KMS-11 (cell line): ENCODE data around the gene VAV3.

Experiments
- H2AFZ ChIP-seq: fragments of 200-600 bp; sonication (generic); 2 replicates; pipeline ENCODE4 v1.6.1; 2016; ENCODE audit warnings: antibody characterized with exemption, mixed run types, low read depth
- H3K27ac ChIP-seq: fragments of 200-600 bp; sonication (generic); 2 replicates; pipeline ENCODE4 v1.6.1; 2016; ENCODE audit warnings: mild to moderate bottlenecking, mixed run types
- H3K27me3 ChIP-seq: fragments of 200-600 bp; sonication (generic); 2 replicates; pipeline ENCODE4 v1.6.1; 2017; ENCODE audit warnings: mild to moderate bottlenecking, low read depth, mixed run types, moderate library complexity; ENCODE audit not compliant: insufficient read depth
- H3K36me3 ChIP-seq: fragments of 200-600 bp; sonication (generic); 2 replicates; pipeline ENCODE4 v1.6.1; 2017; ENCODE audit warnings: mild to moderate bottlenecking, mixed run types; ENCODE audit not compliant: insufficient read depth
- H3K4me1 ChIP-seq: fragments of 200-600 bp; sonication (generic); 2 replicates; pipeline ENCODE4 v1.6.1; 2016; ENCODE audit warnings: mild to moderate bottlenecking, low read depth, mixed run types; ENCODE audit not compliant: poor library complexity, severe bottlenecking
- H3K4me2 ChIP-seq: fragments of 200-600 bp; sonication (generic); 2 replicates; pipeline ENCODE4 v1.7.0; 2016; ENCODE audit warnings: mild to moderate bottlenecking, mixed run types
- H3K4me3 ChIP-seq: fragments of 200-600 bp; sonication (generic); IDR thresholded peaks from 2 replicates; pipeline ENCODE4 v1.6.1; 2017; ENCODE audit warnings: low read depth, low read length, mixed read lengths; ENCODE audit not compliant: insufficient read depth
- H3K79me2 ChIP-seq: fragments of 200-600 bp; sonication (generic); 2 replicates; pipeline ENCODE4 v1.6.1; 2016; ENCODE audit warnings: low read depth, mixed run types; ENCODE audit not compliant: insufficient read depth
- H3K9ac ChIP-seq: fragments of 200-600 bp; sonication (generic); 2 replicates; pipeline ENCODE4 v1.6.1; 2016; ENCODE audit warnings: mild to moderate bottlenecking, mixed run types
- H4K20me1 ChIP-seq: fragments of 200-600 bp; sonication (generic); 2 replicates; pipeline ENCODE4 v1.6.1; 2016; ENCODE audit warnings: mild to moderate bottlenecking, mixed run types; ENCODE audit not compliant: insufficient read depth
- TF ChIP-seq, protein P1 (sequence below): fragments of 200-600 bp; sonication (generic); conservative IDR thresholded peaks from 2 replicates; pipeline ENCODE4 v1.6.1; 2017; ENCODE audit warnings: low read depth, mild to moderate bottlenecking, antibody characterized with exemption, low read length, moderate library complexity, mixed read lengths

VAV3 gene

DNA sequence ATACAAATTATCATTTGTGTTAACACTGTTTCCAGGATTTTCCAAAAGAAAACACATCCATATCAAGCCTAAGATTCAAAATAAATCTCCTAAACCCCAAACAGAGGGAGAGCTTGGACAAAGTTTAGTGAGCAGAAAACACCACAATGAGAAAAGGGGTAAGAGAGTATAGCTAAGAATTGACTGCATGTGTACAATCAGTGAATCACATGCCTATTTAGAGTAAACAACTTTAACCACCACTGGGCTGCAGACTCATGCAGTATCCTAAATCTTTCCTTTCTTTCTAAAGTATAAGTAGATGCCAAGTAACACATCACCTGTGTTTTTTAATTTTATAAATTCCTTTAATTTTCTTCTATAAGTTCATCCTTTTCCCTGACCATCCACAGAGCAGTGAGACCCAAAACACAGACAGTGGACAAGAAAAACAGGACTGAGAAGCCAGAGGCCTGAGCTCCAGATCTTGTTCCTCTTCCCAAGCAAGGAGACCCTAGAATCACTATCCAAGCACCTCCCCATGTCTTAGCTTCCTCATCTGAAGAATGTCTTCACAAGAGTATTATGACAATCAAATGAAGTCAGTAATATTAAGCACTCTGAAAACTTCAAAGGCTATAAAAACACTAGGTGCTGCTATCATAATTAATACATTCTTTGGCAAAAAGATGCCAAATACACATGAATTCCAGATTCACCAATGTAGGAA, 93.1 kb downstream of the VAV3 start:
- no peaks in the 10 kb centered on the region for H3K4me1 ChIP-seq
- no peaks in the 10 kb centered on the region for H4K20me1 ChIP-seq
- H3K4me3 ChIP-seq: no peak overlapping the region
- no peak overlapping the region for H3K4me2 ChIP-seq
- H2AFZ ChIP-seq: no peak overlapping the region
- no peaks in the 10 kb centered on the region for H3K27me3 ChIP-seq
- TF ChIP-seq, protein P1, sequence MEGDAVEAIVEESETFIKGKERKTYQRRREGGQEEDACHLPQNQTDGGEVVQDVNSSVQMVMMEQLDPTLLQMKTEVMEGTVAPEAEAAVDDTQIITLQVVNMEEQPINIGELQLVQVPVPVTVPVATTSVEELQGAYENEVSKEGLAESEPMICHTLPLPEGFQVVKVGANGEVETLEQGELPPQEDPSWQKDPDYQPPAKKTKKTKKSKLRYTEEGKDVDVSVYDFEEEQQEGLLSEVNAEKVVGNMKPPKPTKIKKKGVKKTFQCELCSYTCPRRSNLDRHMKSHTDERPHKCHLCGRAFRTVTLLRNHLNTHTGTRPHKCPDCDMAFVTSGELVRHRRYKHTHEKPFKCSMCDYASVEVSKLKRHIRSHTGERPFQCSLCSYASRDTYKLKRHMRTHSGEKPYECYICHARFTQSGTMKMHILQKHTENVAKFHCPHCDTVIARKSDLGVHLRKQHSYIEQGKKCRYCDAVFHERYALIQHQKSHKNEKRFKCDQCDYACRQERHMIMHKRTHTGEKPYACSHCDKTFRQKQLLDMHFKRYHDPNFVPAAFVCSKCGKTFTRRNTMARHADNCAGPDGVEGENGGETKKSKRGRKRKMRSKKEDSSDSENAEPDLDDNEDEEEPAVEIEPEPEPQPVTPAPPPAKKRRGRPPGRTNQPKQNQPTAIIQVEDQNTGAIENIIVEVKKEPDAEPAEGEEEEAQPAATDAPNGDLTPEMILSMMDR: no peak
- no peak overlapping the region for H3K27ac ChIP-seq
- no peaks in the 10 kb centered on the region for H3K36me3 ChIP-seq
- no peaks in the 10 kb centered on the region for H3K79me2 ChIP-seq
- no peak overlapping the region for H3K9ac ChIP-seq

DNA sequence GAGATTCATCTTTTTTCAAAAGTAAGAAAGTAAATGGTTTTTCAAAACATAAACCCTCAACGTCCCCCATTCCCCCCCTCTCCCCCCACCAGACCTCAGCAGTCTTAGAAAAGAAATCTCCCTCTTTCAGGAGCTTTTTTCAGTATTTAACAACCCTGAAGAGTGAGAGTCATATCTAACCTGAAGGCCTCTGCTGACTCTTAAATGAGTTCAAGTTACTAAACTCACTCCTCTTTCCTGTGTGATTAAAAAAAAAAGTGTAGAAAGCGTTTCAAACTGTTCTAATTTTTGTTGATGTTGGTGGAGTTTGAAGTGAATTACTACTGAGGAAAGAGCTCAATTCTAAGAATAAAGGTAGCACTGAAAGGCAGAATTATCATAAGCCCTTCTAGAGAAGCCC, 93.7 kb downstream of the VAV3 start:
- Histone ChIP-seq H3K9ac (no peak overlapping the region), H3K4me3 (no peak overlapping the region), H2AFZ (no peak overlapping the region), H3K4me1 (no peaks in the 10 kb centered on the region), H3K27ac (no peak overlapping the region), H3K36me3 (no peaks in the 10 kb centered on the region), H3K4me2 (no peak overlapping the region), H3K79me2 (no peaks in the 10 kb centered on the region), H4K20me1 (no peaks in the 10 kb centered on the region), H3K27me3 (no peaks in the 10 kb centered on the region)
- TF ChIP-seq, protein P1: no peak

DNA sequence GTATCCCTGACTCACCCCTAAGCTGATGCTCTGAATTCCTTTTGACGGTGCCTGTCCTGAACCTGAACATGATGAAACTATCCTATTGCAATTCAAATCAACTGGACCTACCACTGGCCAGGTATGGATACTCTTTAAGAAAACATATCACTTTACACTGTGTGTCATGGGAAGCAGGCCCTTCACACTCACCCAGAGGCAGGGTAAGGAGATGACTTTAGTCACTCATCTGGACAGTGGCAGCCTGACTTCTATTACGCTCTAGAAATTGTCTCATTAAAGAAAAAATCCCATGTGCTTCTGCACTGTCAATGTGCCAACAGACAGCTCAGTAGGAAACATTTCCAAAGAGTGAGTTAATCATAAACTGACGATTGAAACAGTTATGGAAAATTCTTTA, 94.3 kb downstream of the VAV3 start:
- no peaks in the 10 kb centered on the region for H4K20me1 ChIP-seq
- no peak overlapping the region for H3K27ac ChIP-seq
- H2AFZ ChIP-seq: no peak overlapping the region
- H3K9ac ChIP-seq: no peak overlapping the region
- no peak overlapping the region for H3K4me2 ChIP-seq
- no peaks in the 10 kb centered on the region for H3K27me3 ChIP-seq
- no peaks in the 10 kb centered on the region for H3K36me3 ChIP-seq
- TF ChIP-seq, protein P1: no peak
- H3K4me3 ChIP-seq: no peak overlapping the region
- H3K79me2 ChIP-seq: no peaks in the 10 kb centered on the region
- no peaks in the 10 kb centered on the region for H3K4me1 ChIP-seq

DNA sequence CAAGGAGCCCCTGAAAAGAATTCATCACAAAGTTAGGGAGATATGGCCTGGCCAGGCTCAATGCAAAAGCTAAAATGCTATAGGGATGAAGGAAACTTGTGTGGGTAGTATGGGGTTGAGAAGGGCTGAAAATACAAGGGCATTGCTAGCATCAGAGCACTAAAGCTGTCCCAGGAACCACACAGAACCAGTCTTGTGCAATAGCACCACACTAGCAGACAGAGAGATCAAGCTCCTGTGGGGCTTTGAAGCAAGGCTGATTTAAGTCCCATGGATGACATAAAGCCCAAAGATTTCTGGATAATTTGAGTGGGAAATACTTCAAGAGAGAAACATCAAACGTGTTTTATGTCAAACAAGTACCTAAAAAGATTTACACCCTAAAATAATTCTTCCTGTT, 97.1 kb downstream of the VAV3 start:
- no peaks in the 10 kb centered on the region for H3K79me2 ChIP-seq
- no peak overlapping the region for H3K4me2 ChIP-seq
- TF ChIP-seq, protein P1: no peak
- H3K4me1 ChIP-seq: no peaks in the 10 kb centered on the region
- no peaks in the 10 kb centered on the region for H4K20me1 ChIP-seq
- H2AFZ ChIP-seq: no peak overlapping the region
- no peak overlapping the region for H3K9ac ChIP-seq
- H3K27me3 ChIP-seq: no peaks in the 10 kb centered on the region
- H3K4me3 ChIP-seq: no peak overlapping the region
- no peak overlapping the region for H3K27ac ChIP-seq
- no peaks in the 10 kb centered on the region for H3K36me3 ChIP-seq
